Testis (tissue), 2 donors: Measurements from ENCODE around the gene RNF19B.

Experiments
- POLR2A ChIP-seq: fragments of 450-650 bp; IDR thresholded peaks from one replicate; pipeline ENCODE4 v1.6.1; 2017; ENCODE audit warnings: antibody characterized with exemption, mild to moderate bottlenecking, moderate library complexity
- TF ChIP-seq, protein P1 (sequence below), 3 experiments: fragments of 450-650 bp in 2 of 3; fragments of 200-600 bp in 1 of 3; sonication (generic) in 1 of 3; IDR thresholded peaks; one replicate each; pipeline ENCODE4 v1.5.1; 2016 to 2019; ENCODE audit warnings: antibody characterized with exemption in 3 of 3, mild to moderate bottlenecking in 2 of 3, moderate library complexity in 1 of 3

DNA sequence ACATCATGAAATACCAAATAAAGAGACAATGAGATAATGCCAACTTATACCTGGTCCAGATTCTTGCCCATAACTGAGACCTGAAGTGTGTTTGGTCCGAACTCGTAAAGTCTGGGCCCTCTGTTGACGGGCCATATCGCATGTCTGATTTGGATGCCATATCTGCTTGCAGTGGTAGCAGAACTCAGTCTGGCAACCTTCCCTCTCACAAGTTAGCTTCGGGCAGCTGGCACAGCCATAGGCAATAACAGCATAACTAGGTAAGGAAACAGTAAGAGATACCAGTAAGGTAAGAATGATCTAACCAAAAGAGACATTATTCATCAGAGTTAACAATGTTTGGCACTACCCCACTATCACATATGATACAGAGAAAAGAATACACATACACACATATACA lies 15.1 kb downstream of the RNF19B start:
- TF ChIP-seq, protein P1, sequence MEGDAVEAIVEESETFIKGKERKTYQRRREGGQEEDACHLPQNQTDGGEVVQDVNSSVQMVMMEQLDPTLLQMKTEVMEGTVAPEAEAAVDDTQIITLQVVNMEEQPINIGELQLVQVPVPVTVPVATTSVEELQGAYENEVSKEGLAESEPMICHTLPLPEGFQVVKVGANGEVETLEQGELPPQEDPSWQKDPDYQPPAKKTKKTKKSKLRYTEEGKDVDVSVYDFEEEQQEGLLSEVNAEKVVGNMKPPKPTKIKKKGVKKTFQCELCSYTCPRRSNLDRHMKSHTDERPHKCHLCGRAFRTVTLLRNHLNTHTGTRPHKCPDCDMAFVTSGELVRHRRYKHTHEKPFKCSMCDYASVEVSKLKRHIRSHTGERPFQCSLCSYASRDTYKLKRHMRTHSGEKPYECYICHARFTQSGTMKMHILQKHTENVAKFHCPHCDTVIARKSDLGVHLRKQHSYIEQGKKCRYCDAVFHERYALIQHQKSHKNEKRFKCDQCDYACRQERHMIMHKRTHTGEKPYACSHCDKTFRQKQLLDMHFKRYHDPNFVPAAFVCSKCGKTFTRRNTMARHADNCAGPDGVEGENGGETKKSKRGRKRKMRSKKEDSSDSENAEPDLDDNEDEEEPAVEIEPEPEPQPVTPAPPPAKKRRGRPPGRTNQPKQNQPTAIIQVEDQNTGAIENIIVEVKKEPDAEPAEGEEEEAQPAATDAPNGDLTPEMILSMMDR (IDR thresholded peaks at IDR 0.05), result no peak
- no peak for TF ChIP-seq POLR2A
